K562 (cell line): ENCODE measurements around the gene TPI1. TPM values are rescaled to one million over a fixed set of nuclear protein-coding genes. Genes with fewer than 3 reads are reported as not detected.

ENCODE experiments used
- ATAC-seq: fragments of 200-7000 bp; cut with Tn5 transposase; 3 replicates; pipeline ENCODE4 v1.9.1; 2020; ENCODE audit warnings: moderate library complexity
- BruUV-seq: library from RNA; stranded (reverse); fragments of 400-500 nt; replicated peaks from 2 replicates; lab custom pipeline; 2021; lab: Mats Ljungman, UMichigan
- CTCF ChIA-PET: fragments of 300-600 bp; formaldehyde crosslinking; extraction: SDS; loops from one replicate; lab custom pipeline; 2021; ENCODE audit warnings: low intra/inter-chr PET ratio; lab: Yijun Ruan, JAX
- POLR2A ChIA-PET: fragments of 300-600, 350-650 bp; sonication (Branson Sonifier 250); formaldehyde crosslinking; extraction: SDS; loops from one replicate; lab custom pipeline; 2021; ENCODE audit warnings: antibody characterized with exemption, inconsistent platforms; lab: Yijun Ruan, JAX
- DNase-seq, 4 experiments: peaks; one replicate each; pipeline versions ENCODE4 v3.0.0 to v3.0.0-alpha.2; 2011 to 2018; ENCODE audit warnings: low spot score in 3 of 4, mixed read lengths in 3 of 4; ENCODE audit errors: extremely low read depth in 1 of 4
- FAIRE-seq: peaks from 2 replicates; lab custom pipeline; 2011; peaks lifted over from hg19 to GRCh38; lab: Jason Lieb, UNC
- H2AFZ ChIP-seq: 2 replicates; pipeline ENCODE4 v1.6.0; 2011; ENCODE audit warnings: low read depth, low read length, control low read depth, inconsistent platforms
- H3K27ac ChIP-seq: fragments of 200-600 bp; 3 replicates; pipeline ENCODE4 v1.8.0; 2011; ENCODE audit warnings: low read depth, mild to moderate bottlenecking, control low read depth, inconsistent platforms, low read length, moderate library complexity, mixed read lengths; ENCODE audit errors: extremely low read depth
- H3K27me3 ChIP-seq, 2 experiments: fragments of 300-600 bp in 1 of 2; 2 replicates in 1 of 2; 3 replicates in 1 of 2; pipeline versions ENCODE4 v1.6.0 to v1.8.0; 2011; ENCODE audit warnings: inconsistent platforms in 2 of 2, low read length in 2 of 2, mild to moderate bottlenecking in 1 of 2, mixed read lengths in 1 of 2, moderate library complexity in 1 of 2; ENCODE audit not compliant: control insufficient read depth in 2 of 2, insufficient read depth in 2 of 2
- H3K36me3 ChIP-seq: fragments of 300-600 bp; 3 replicates; pipeline ENCODE4 v1.8.0; 2011; ENCODE audit warnings: mild to moderate bottlenecking, low read length, inconsistent platforms; ENCODE audit not compliant: control insufficient read depth, insufficient read depth
- H3K4me1 ChIP-seq, 2 experiments: fragments of 200-600 bp in 1 of 2; replicated peaks in 1 of 2; 2 replicates in 1 of 2; 3 replicates in 1 of 2; pipeline versions ENCODE4 v1.5.1 to v1.8.0; 2011; ENCODE audit warnings: inconsistent platforms in 2 of 2, low read length in 2 of 2, mild to moderate bottlenecking in 1 of 2, mixed read lengths in 1 of 2, moderate library complexity in 1 of 2; ENCODE audit not compliant: control insufficient read depth in 2 of 2, insufficient read depth in 2 of 2
- H3K4me2 ChIP-seq: 2 replicates; pipeline ENCODE4 v1.6.1; 2011; ENCODE audit warnings: low read length, control low read depth, inconsistent platforms, mixed read lengths; ENCODE audit not compliant: insufficient read depth
- H3K4me3 ChIP-seq: fragments of 200-600 bp; sonication (generic), shearing (Covaris generic); 2 replicates; pipeline ENCODE4 v1.5.1; 2016; ENCODE audit warnings: control low read depth, inconsistent platforms
- H3K79me2 ChIP-seq: fragments of 200-600 bp; 3 replicates; pipeline ENCODE4 v1.8.0; 2011; ENCODE audit warnings: low read length, inconsistent platforms; ENCODE audit not compliant: control insufficient read depth, insufficient read depth
- H3K9ac ChIP-seq, 2 experiments: 2 replicates each; pipeline versions ENCODE4 v1.6.0 to v1.6.1; 2011; ENCODE audit warnings: low read depth in 2 of 2, low read length in 2 of 2, control low read depth in 1 of 2, inconsistent platforms in 1 of 2, mild to moderate bottlenecking in 1 of 2, mixed read lengths in 1 of 2; ENCODE audit not compliant: insufficient read depth in 1 of 2
- H3K9me1 ChIP-seq: one replicate; pipeline ENCODE4 v1.6.0; 2011; ENCODE audit warnings: inconsistent platforms, mild to moderate bottlenecking, low read length, moderate library complexity; ENCODE audit not compliant: control insufficient read depth, insufficient read depth
- H3K9me3 ChIP-seq: replicated peaks from 2 replicates; pipeline ENCODE4 v1.5.1; 2011; ENCODE audit warnings: low read depth, low read length, inconsistent platforms; ENCODE audit not compliant: control insufficient read depth, insufficient read depth
- H4K20me1 ChIP-seq: replicated peaks from 2 replicates; pipeline ENCODE4 v1.6.1; 2011; ENCODE audit warnings: low read length, inconsistent platforms, mixed read lengths; ENCODE audit not compliant: control insufficient read depth, insufficient read depth
- BACH1 ChIP-seq: fragments of 200-800 bp; sonication (Bioruptor generic); IDR thresholded peaks from 2 replicates; pipeline ENCODE4 v1.6.1; 2016; ENCODE audit warnings: missing genetic modification characterization, missing compliant biosample characterization
- CBFB ChIP-seq: sonication (generic); formaldehyde crosslinking; IDR thresholded peaks from 2 replicates; pipeline ENCODE4 v1.4.0; 2020; ENCODE audit warnings: mild to moderate bottlenecking, missing genetic modification reagents
- CHD2 ChIP-seq: IDR thresholded peaks from 2 replicates; pipeline ENCODE4 v1.6.1; 2011; ENCODE audit warnings: low read depth, low read length
- CXXC5 ChIP-seq: fragments of 250-450 bp; sonication (Bioruptor Pico); IDR thresholded peaks from 2 replicates; pipeline ENCODE4 v1.8.0; 2022; ENCODE audit warnings: inconsistent platforms, mild to moderate bottlenecking, moderate library complexity
- FOXJ2 ChIP-seq: fragments of 200-800 bp; sonication (Bioruptor generic); IDR thresholded peaks from 2 replicates; pipeline ENCODE4 v1.6.1; 2016; ENCODE audit warnings: missing genetic modification characterization, missing compliant biosample characterization
- NR2C2 ChIP-seq, 2 experiments: fragments of 200-800 bp in 1 of 2; sonication (Bioruptor generic) in 1 of 2; sonication (generic) in 1 of 2; formaldehyde crosslinking in 1 of 2; IDR thresholded peaks; 2 replicates each; pipeline versions ENCODE4 v1.6.1 to v1.8.0; 2016 to 2022; ENCODE audit warnings: mild to moderate bottlenecking in 1 of 2, missing compliant biosample characterization in 1 of 2, missing genetic modification characterization in 1 of 2, missing genetic modification reagents in 1 of 2
- POLR2B ChIP-seq: fragments of 450-650 bp; IDR thresholded peaks from 2 replicates; pipeline ENCODE4 v1.6.1; 2018; ENCODE audit warnings: low read depth; ENCODE audit not compliant: partially characterized antibody
- WGBS: fragments of 100-300 bp; shearing (Covaris generic); methylation state at CpG from one replicate; pipeline ENCODE4 v1.1.6; 2016; ENCODE audit warnings: low coverage, mixed read lengths; ENCODE audit not compliant: insufficient coverage; ENCODE audit errors: missing lambda C conversion rate; 5-methylcytosine and 5-hydroxymethylcytosine counted together
- in situ Hi-C: fragments of 300-500 bp; cut with MboI; formaldehyde crosslinking; loops from 4 replicates; pipeline ENCODE4 v1.15.0; 2018; ENCODE audit warnings: inconsistent platforms, mixed read lengths
- intact Hi-C: fragments of 100-400 bp; cut with micrococcal nuclease; formaldehyde crosslinking; loops from 2 replicates; pipeline ENCODE4 v1.14.2; 2022
- polyA plus RNA-seq, 8 experiments: library from polyadenylated mRNA; depleted of rRNA in 4 of 8; stranded (reverse) in 5 of 8; unstranded in 3 of 8; fragments of >200 nt; fragmentation: Nextera tagmentation in 2 of 8; fragmentation: Illumina TruSeq in 1 of 8; extraction: Ambion mirVana in 2 of 8; extraction: Trizol in 1 of 8; gene quantifications; 2 replicates each; pipeline versions ENCODE4 v1.2.1 to v1.2.3, GENCODE V29; 2011 to 2014; ENCODE audit warnings: inconsistent platforms in 1 of 8, missing spikeins in 1 of 8
- total RNA-seq, 7 experiments: library from RNA; depleted of rRNA in 6 of 7; stranded (reverse); fragments of >200 nt in 6 of 7; fragmentation: Illumina TruSeq in 2 of 7; extraction: Trizol in 2 of 7; gene quantifications; 2 replicates each; pipeline versions ENCODE4 v1.2.1 to v1.2.3, GENCODE V29; 2011 to 2021; ENCODE audit warnings: low replicate concordance in 1 of 7
- TF ChIP-seq, protein P1 (sequence below): fragments of 450-650 bp; IDR thresholded peaks from 2 replicates; pipeline ENCODE4 v1.6.1; 2016
- TF ChIP-seq, protein P2 (sequence below), 2 experiments: fragments of 450-650 bp; formaldehyde crosslinking in 1 of 2; IDR thresholded peaks; 2 replicates each; pipeline versions ENCODE4 v1.4.0 to v1.6.1; 2014 to 2020; ENCODE audit warnings: mild to moderate bottlenecking in 2 of 2, borderline replicate concordance in 1 of 2, low read depth in 1 of 2
- TF ChIP-seq, protein P3 (sequence below), 2 experiments: fragments of 450-650 bp; IDR thresholded peaks; 2 replicates each; pipeline ENCODE4 v1.6.1; 2016

Gene TPI1
- total and polyA plus RNA-seq, 9 of the 15 experiments (the other 6 are each of a cell fraction or from before 2014, with no cell fraction given), result 662 to 4,971 (median 892) TPM

DNA sequence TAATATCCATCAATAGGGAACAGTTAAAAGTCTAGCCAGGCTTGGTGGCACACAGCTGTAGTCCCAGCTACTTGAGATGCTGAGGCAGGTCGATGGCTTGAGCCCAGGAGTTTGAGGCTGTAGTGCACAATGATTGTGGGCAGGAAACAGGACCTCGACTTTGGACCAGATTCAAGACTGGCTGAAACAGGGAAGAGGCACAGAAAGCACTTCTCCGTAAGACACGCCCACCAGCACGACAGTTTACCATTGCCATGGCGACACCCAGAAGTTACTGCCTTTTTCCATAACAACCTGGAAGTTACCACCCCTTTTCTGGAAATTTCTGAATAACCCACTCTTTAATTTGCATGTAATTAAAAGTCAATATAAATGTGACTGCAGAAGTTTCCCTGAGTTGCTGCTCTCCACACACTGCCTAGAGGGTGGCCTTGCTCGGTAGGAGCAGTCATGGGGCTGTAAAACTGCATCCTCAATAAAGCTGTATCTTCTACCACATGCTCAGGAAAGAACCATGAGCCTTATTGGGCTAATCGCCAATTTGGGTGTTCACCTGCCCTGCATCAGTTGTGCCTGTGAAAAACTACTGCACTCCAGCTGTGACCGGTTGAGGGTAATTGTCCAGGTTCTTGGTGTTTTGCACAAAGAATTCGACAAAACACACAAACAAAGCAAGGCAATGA lies 32.6 kb downstream of the TPI1 start:
- Histone ChIP-seq H3K4me2 (peak overlapping the region; percentile 55), H3K4me1 (peaks cover 5 to 23% of the 10 kb centered on the region in 2 experiments), H3K79me2 (no peaks in the 10 kb centered on the region), H3K27ac (no peak overlapping the region), H3K27me3 (no peaks in the 10 kb centered on the region), H4K20me1 (no peaks in the 10 kb centered on the region), H3K9me3 (no peaks in the 10 kb centered on the region; the same call in 1 of the 2 replicates), H2AFZ (peak overlapping the region; percentile 70), H3K9ac (no peak overlapping the region), H3K36me3 (no peaks in the 10 kb centered on the region), H3K9me1 (no peaks in the 10 kb centered on the region), H3K4me3 (no peak overlapping the region)
- 26% methylated on average over 10 of the region's 10 CpGs for WGBS
- DNase-seq (peak in 1 of 4 experiments; percentile 75), ATAC-seq (peak; percentile 59), FAIRE-seq (peak; percentile 83)
- CTCF ChIA-PET, result no interaction called here
- BruUV-seq, result no TSS peak
- in situ Hi-C loops (no loop called here), intact Hi-C loops (no loop called here)
- POLR2A ChIA-PET, result interaction anchor here (0.6 kb wide), 2 partner anchors 9 to 34 kb away, joined by 3 read pairs; no protein-coding TSS in a partner anchor
- TF ChIP-seq, protein P1, sequence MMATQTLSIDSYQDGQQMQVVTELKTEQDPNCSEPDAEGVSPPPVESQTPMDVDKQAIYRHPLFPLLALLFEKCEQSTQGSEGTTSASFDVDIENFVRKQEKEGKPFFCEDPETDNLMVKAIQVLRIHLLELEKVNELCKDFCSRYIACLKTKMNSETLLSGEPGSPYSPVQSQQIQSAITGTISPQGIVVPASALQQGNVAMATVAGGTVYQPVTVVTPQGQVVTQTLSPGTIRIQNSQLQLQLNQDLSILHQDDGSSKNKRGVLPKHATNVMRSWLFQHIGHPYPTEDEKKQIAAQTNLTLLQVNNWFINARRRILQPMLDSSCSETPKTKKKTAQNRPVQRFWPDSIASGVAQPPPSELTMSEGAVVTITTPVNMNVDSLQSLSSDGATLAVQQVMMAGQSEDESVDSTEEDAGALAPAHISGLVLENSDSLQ, result peak; percentile 49
- TF ChIP-seq, protein P2, sequence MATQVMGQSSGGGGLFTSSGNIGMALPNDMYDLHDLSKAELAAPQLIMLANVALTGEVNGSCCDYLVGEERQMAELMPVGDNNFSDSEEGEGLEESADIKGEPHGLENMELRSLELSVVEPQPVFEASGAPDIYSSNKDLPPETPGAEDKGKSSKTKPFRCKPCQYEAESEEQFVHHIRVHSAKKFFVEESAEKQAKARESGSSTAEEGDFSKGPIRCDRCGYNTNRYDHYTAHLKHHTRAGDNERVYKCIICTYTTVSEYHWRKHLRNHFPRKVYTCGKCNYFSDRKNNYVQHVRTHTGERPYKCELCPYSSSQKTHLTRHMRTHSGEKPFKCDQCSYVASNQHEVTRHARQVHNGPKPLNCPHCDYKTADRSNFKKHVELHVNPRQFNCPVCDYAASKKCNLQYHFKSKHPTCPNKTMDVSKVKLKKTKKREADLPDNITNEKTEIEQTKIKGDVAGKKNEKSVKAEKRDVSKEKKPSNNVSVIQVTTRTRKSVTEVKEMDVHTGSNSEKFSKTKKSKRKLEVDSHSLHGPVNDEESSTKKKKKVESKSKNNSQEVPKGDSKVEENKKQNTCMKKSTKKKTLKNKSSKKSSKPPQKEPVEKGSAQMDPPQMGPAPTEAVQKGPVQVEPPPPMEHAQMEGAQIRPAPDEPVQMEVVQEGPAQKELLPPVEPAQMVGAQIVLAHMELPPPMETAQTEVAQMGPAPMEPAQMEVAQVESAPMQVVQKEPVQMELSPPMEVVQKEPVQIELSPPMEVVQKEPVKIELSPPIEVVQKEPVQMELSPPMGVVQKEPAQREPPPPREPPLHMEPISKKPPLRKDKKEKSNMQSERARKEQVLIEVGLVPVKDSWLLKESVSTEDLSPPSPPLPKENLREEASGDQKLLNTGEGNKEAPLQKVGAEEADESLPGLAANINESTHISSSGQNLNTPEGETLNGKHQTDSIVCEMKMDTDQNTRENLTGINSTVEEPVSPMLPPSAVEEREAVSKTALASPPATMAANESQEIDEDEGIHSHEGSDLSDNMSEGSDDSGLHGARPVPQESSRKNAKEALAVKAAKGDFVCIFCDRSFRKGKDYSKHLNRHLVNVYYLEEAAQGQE (IDR thresholded peaks at IDR 0.05; ENCODE audit: borderline replicate concordance), result peak; percentile 57
- TF ChIP-seq, protein P2 (CRISPR knock-in tag; IDR thresholded peaks at IDR 0.05; ENCODE audit: low read depth), result no peak
- no peak for TF ChIP-seq POLR2B
- TF ChIP-seq BACH1 (tag), result no peak
- TF ChIP-seq CXXC5 (CRISPR knock-in tag), result no peak
- TF ChIP-seq NR2C2 (CRISPR knock-in tag; IDR thresholded peaks at IDR 0.05), result no peak
- TF ChIP-seq NR2C2 (tag; IDR thresholded peaks at IDR 0.05), result no peak
- peak; percentile 92 for TF ChIP-seq FOXJ2 (tag)
- TF ChIP-seq CBFB (CRISPR knock-in tag), result no peak
- TF ChIP-seq, protein P3, sequence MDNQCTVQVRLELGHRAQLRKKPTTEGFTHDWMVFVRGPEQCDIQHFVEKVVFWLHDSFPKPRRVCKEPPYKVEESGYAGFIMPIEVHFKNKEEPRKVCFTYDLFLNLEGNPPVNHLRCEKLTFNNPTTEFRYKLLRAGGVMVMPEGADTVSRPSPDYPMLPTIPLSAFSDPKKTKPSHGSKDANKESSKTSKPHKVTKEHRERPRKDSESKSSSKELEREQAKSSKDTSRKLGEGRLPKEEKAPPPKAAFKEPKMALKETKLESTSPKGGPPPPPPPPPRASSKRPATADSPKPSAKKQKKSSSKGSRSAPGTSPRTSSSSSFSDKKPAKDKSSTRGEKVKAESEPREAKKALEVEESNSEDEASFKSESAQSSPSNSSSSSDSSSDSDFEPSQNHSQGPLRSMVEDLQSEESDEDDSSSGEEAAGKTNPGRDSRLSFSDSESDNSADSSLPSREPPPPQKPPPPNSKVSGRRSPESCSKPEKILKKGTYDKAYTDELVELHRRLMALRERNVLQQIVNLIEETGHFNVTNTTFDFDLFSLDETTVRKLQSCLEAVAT (IDR thresholded peaks at IDR 0.05), result no peak
- TF ChIP-seq CHD2, result no peak
